IPS DF 6.9 (cell line): ENCODE results near the gene ACAN.

Source experiments
- DNase-seq: peaks from one replicate; pipeline ENCODE4 v3.0.0-alpha.2; 2013; ENCODE audit warnings: low read depth, low spot score
- H3K27ac ChIP-seq: one replicate; pipeline ENCODE4 v1.5.1; 2013; ENCODE audit warnings: low read length, control low read depth
- H3K27me3 ChIP-seq: 2 replicates; pipeline ENCODE4 v1.6.1; 2013; ENCODE audit warnings: mild to moderate bottlenecking, low read length; ENCODE audit not compliant: control insufficient read depth, insufficient read depth
- H3K36me3 ChIP-seq: 2 replicates; pipeline ENCODE4 v1.6.1; 2013; ENCODE audit warnings: low read length; ENCODE audit not compliant: control insufficient read depth, insufficient read depth
- H3K4me1 ChIP-seq: 2 replicates; pipeline ENCODE4 v1.6.1; 2013; ENCODE audit warnings: low read length; ENCODE audit not compliant: control insufficient read depth, insufficient read depth
- H3K4me3 ChIP-seq: 2 replicates; pipeline ENCODE4 v1.5.1; 2013; ENCODE audit warnings: mild to moderate bottlenecking, low read length
- H3K9me3 ChIP-seq: 2 replicates; pipeline ENCODE4 v1.6.1; 2013; ENCODE audit warnings: low read length, inconsistent platforms; ENCODE audit not compliant: control insufficient read depth, insufficient read depth
- WGBS: extraction: QIAGEN DNeasy Blood & Tissue Kit; methylation state at CpG from one replicate; pipeline ENCODE4 v1.1.7; 2013; ENCODE audit warnings: mixed read lengths, missing lambda C conversion rate; ENCODE audit not compliant: insufficient read length, insufficient coverage; 5-methylcytosine and 5-hydroxymethylcytosine counted together

The ACAN gene

GRCh38 chr15:88897456-88898194, 94.4 kb downstream of the ACAN start:
- Histone ChIP-seq H3K4me3 (no peak overlapping the region), H3K4me1 (peaks cover 2% of the 10 kb centered on the region; the same call in 1 of the 2 replicates), H3K27ac (no peak overlapping the region), H3K9me3 (no peaks in the 10 kb centered on the region), H3K27me3 (no peaks in the 10 kb centered on the region), H3K36me3 (peaks cover 33% of the 10 kb centered on the region)
- WGBS, result no CpG with 5 or more reads among the region's 12 CpGs
- no peak for DNase-seq

GRCh38 chr15:88898736-88899135, 95.5 kb downstream of the ACAN start:
- Histone ChIP-seq H3K36me3 (peaks cover 40% of the 10 kb centered on the region), H3K27ac (no peak overlapping the region), H3K4me3 (no peak overlapping the region), H3K9me3 (no peaks in the 10 kb centered on the region), H3K4me1 (peaks cover 2% of the 10 kb centered on the region; the same call in 1 of the 2 replicates), H3K27me3 (no peaks in the 10 kb centered on the region)
- no CpG with 5 or more reads among the region's 15 CpGs for WGBS
- DNase-seq, result no peak

GRCh38 chr15:88899251-88899650, 96.0 kb downstream of the ACAN start:
- H3K27ac ChIP-seq, result no peak overlapping the region
- H3K4me1 ChIP-seq, result peaks cover 2% of the 10 kb centered on the region; the same call in 1 of the 2 replicates
- DNase-seq, result no peak
- no peaks in the 10 kb centered on the region for H3K9me3 ChIP-seq
- H3K27me3 ChIP-seq, result no peaks in the 10 kb centered on the region
- H3K4me3 ChIP-seq, result no peak overlapping the region
- WGBS, result no CpG with 5 or more reads among the region's 9 CpGs
- peaks cover 45% of the 10 kb centered on the region for H3K36me3 ChIP-seq

GRCh38 chr15:88900309-88900981, 97.2 kb downstream of the ACAN start:
- Histone ChIP-seq H3K27me3 (no peaks in the 10 kb centered on the region), H3K4me3 (no peak overlapping the region), H3K36me3 (peaks cover 52% of the 10 kb centered on the region), H3K9me3 (no peaks in the 10 kb centered on the region), H3K4me1 (peaks cover 2% of the 10 kb centered on the region; the same call in 1 of the 2 replicates), H3K27ac (no peak overlapping the region)
- no peak for DNase-seq
- no CpG with 5 or more reads among the region's 12 CpGs for WGBS

GRCh38 chr15:88900982-88901418, 97.8 kb downstream of the ACAN start:
- H3K9me3 ChIP-seq, result no peaks in the 10 kb centered on the region
- no peaks in the 10 kb centered on the region for H3K27me3 ChIP-seq
- no peak overlapping the region for H3K4me3 ChIP-seq
- H3K4me1 ChIP-seq, result peaks cover 2% of the 10 kb centered on the region; the same call in 1 of the 2 replicates
- H3K36me3 ChIP-seq, result peaks cover 56% of the 10 kb centered on the region
- no peak for DNase-seq
- WGBS, result 100% methylated on average over 4 of the region's 5 CpGs
- no peak overlapping the region for H3K27ac ChIP-seq

GRCh38 chr15:88901508-88902220, 98.4 kb downstream of the ACAN start:
- Histone ChIP-seq H3K9me3 (no peaks in the 10 kb centered on the region), H3K36me3 (peaks cover 63% of the 10 kb centered on the region), H3K4me1 (peaks cover 2% of the 10 kb centered on the region; the same call in 1 of the 2 replicates), H3K4me3 (no peak overlapping the region), H3K27me3 (no peaks in the 10 kb centered on the region), H3K27ac (no peak overlapping the region)
- no peak for DNase-seq
- no CpG with 5 or more reads among the region's 15 CpGs for whole genome bisulfite sequencing

GRCh38 chr15:88902221-88902835, 99.1 kb downstream of the ACAN start:
- H3K27me3 ChIP-seq, result no peaks in the 10 kb centered on the region
- peaks cover 69% of the 10 kb centered on the region for H3K36me3 ChIP-seq
- no peak for DNase-seq
- H3K4me1 ChIP-seq, result peaks cover 2% of the 10 kb centered on the region; the same call in 1 of the 2 replicates
- no peak overlapping the region for H3K27ac ChIP-seq
- H3K9me3 ChIP-seq, result no peaks in the 10 kb centered on the region
- no CpG with 5 or more reads among the region's 6 CpGs for WGBS
- H3K4me3 ChIP-seq, result no peak overlapping the region

GRCh38 chr15:88902846-88903245, 99.6 kb downstream of the ACAN start:
- Histone ChIP-seq H3K4me3 (no peak overlapping the region), H3K4me1 (peaks cover 2% of the 10 kb centered on the region; the same call in 1 of the 2 replicates), H3K36me3 (peaks cover 74% of the 10 kb centered on the region), H3K9me3 (no peaks in the 10 kb centered on the region), H3K27ac (no peak overlapping the region), H3K27me3 (no peaks in the 10 kb centered on the region)
- no CpG with 5 or more reads among the region's 2 CpGs for WGBS
- DNase-seq, result no peak

GRCh38 chr15:88904257-88904623, 101.0 kb downstream of the ACAN start:
- Histone ChIP-seq H3K4me1 (peaks cover 3% of the 10 kb centered on the region), H3K27me3 (no peaks in the 10 kb centered on the region)

More at GRCh38 chr15:88904257-88904623, 101.0 kb downstream of the ACAN start:
- H3K4me3 ChIP-seq, result no peak overlapping the region
- DNase-seq, result no peak
- no CpG with 5 or more reads among the region's 2 CpGs for WGBS
- no peaks in the 10 kb centered on the region for H3K9me3 ChIP-seq
- no peak overlapping the region for H3K27ac ChIP-seq
- H3K36me3 ChIP-seq, result peaks cover 83% of the 10 kb centered on the region
